ENCODE data around the gene HSD17B2.
A peak's percentile ranks its signal among the peaks of the same experiment; 100 is the strongest.

HSD17B2 gene

GRCh38 chr16:82027629-82028064 lies 7.4 kb upstream of the HSD17B2 start:
- H3K4me3 ChIP-seq (ENCODE audit: low read depth, low read length): no peak overlapping the region
- no peak for DNase-seq (ENCODE audit: low read depth)
- no peak for TF ChIP-seq CTCF (IDR thresholded peaks at IDR 0.05; ENCODE audit: control insufficient read depth, extremely low read depth, insufficient read depth)

- H3K4me3 ChIP-seq (ENCODE audit: low read depth, low read length): no peak overlapping the region
- peak; percentile 75 for TF ChIP-seq CTCF (IDR thresholded peaks at IDR 0.05; ENCODE audit: control insufficient read depth, extremely low read depth, insufficient read depth)
- DNase-seq (ENCODE audit: low read depth): peak; percentile 62
Observed at GRCh38 chr16:82031116-82032084, 3.7 kb upstream of the HSD17B2 start.

- DNase-seq (ENCODE audit: low read depth): no peak
Observed at GRCh38 chr16:82033006-82033405, 2.0 kb upstream of the HSD17B2 start.

GRCh38 chr16:82033683-82034300 lies 1.3 kb upstream of the HSD17B2 start:
- DNase-seq (ENCODE audit: low read depth): no peak
- no peak for TF ChIP-seq CTCF (IDR thresholded peaks at IDR 0.05; ENCODE audit: control insufficient read depth, extremely low read depth, insufficient read depth)
- no peak overlapping the region for H3K4me3 ChIP-seq (ENCODE audit: low read depth, low read length)

More at GRCh38 chr16:82033006-82033405, 2.0 kb upstream of the HSD17B2 start:
- TF ChIP-seq CTCF (IDR thresholded peaks at IDR 0.05; ENCODE audit: control insufficient read depth, extremely low read depth, insufficient read depth): no peak
- H3K4me3 ChIP-seq (ENCODE audit: low read depth, low read length): no peak overlapping the region

GRCh38 chr16:82037251-82037650 lies 2.2 kb downstream of the HSD17B2 start:
- no peak for TF ChIP-seq CTCF (IDR thresholded peaks at IDR 0.05; ENCODE audit: control insufficient read depth, extremely low read depth, insufficient read depth)
- no peak for DNase-seq (ENCODE audit: low read depth)
- H3K4me3 ChIP-seq (ENCODE audit: low read depth, low read length): no peak overlapping the region

- no peak overlapping the region for H3K4me3 ChIP-seq (ENCODE audit: low read depth, low read length)
- DNase-seq (ENCODE audit: low read depth): no peak
- no peak for TF ChIP-seq CTCF (IDR thresholded peaks at IDR 0.05; ENCODE audit: control insufficient read depth, extremely low read depth, insufficient read depth)
Observed at GRCh38 chr16:82037666-82038065, 2.6 kb downstream of the HSD17B2 start.

Measured in LNCaP clone FGC (cell line).